Tibial nerve (tissue), 4 donors: ENCODE data around the gene DDX20. TPM values are rescaled to one million over a fixed set of nuclear protein-coding genes. Genes with fewer than 3 reads are reported as not detected.

Experiments
- DNase-seq, 2 donors: peaks; one replicate each; pipeline ENCODE4 v3.0.0-alpha.2; 2019; ENCODE audit warnings: low spot score in 2 of 2
- H3K27ac ChIP-seq, 4 donors: fragments of 200-600 bp; sonication (generic) in 3 of 4; one replicate each; pipeline ENCODE4 v1.5.1; 2017 to 2019; ENCODE audit warnings: mild to moderate bottlenecking in 1 of 4
- H3K27me3 ChIP-seq, 2 donors: fragments of 200-600 bp; sonication (generic) in 1 of 2; one replicate each; pipeline versions ENCODE4 v1.5.1 to v1.6.0; 2017 to 2019
- H3K36me3 ChIP-seq, 3 donors: fragments of 200-600 bp; sonication (generic); one replicate each; pipeline ENCODE4 v1.5.1; 2018 to 2019
- H3K4me1 ChIP-seq, 4 donors: fragments of 200-600 bp; sonication (generic) in 3 of 4; one replicate each; pipeline ENCODE4 v1.5.1; 2017 to 2019
- H3K4me3 ChIP-seq, 4 donors: fragments of 200-600 bp; sonication (generic) in 3 of 4; one replicate each; pipeline ENCODE4 v1.5.1; 2017 to 2019; ENCODE audit warnings: mild to moderate bottlenecking in 1 of 4, moderate library complexity in 1 of 4
- H3K9me3 ChIP-seq, 4 donors: fragments of 200-600 bp; sonication (generic) in 3 of 4; one replicate each; pipeline ENCODE4 v1.5.1; 2017 to 2019
- EP300 ChIP-seq, 2 donors: sonication (generic); formaldehyde crosslinking; IDR thresholded peaks; one replicate each; pipeline ENCODE4 v1.6.1; 2017; ENCODE audit warnings: antibody characterized with exemption in 2 of 2, mild to moderate bottlenecking in 1 of 2
- POLR2A ChIP-seq, 2 donors: fragments of 450-650 bp; IDR thresholded peaks; one replicate each; pipeline ENCODE4 v1.6.1; 2017; ENCODE audit warnings: antibody characterized with exemption in 2 of 2, mild to moderate bottlenecking in 2 of 2, moderate library complexity in 2 of 2
- WGBS, 2 donors: methylation state at CpG; one replicate each; pipeline ENCODE4 v1.1.5; 2018; 5-methylcytosine and 5-hydroxymethylcytosine counted together
- total RNA-seq, 4 donors: library from RNA; depleted of rRNA; stranded (reverse); fragments of >200 nt; gene quantifications; one replicate each; pipeline ENCODE4 v1.1.0, GENCODE V29; 2016
- TF ChIP-seq, protein P1 (sequence below), 5 experiments: fragments of 200-600 bp in 3 of 5; fragments of 450-650 bp in 2 of 5; sonication (generic) in 3 of 5; IDR thresholded peaks; one replicate each; pipeline ENCODE4 v1.5.1; 2016 to 2019; ENCODE audit warnings: antibody characterized with exemption in 5 of 5, mild to moderate bottlenecking in 3 of 5, moderate library complexity in 2 of 5

The DDX20 gene
- total RNA-seq, 4 donors from 2014 or later, result 30.8 to 40.5 (median 35.5) TPM

DNA sequence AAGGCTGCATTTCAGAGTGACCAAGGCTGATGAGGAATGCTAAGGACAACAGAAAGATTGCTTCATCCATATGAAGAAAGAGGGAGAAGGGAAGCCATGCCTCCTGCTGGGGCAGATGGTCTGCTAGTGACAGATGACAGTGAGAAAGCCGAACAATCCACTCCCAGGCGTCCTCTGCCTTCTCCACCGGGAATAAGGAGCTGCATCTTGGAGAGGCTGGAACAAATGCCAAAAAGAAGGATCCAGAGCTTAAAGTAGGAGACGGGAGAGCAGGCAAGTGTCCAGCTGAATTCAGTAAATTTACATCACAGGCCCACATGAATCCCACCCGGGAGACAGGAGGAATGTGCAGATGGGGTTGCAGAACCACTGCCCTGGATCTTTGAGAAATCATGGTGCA is 33.4 kb downstream of the DDX20 start:
- Histone ChIP-seq H3K4me3 (no peak overlapping the region), H3K27ac (no peak overlapping the region), H3K36me3 (no peaks in the 10 kb centered on the region), H3K27me3 (no peaks in the 10 kb centered on the region), H3K4me1 (peaks cover 0 to 3% (median 0%) of the 10 kb centered on the region in 4 donors), H3K9me3 (no peaks in the 10 kb centered on the region)
- DNase-seq, result no peak
- TF ChIP-seq EP300 (IDR thresholded peaks at IDR 0.05) (no peak), POLR2A (IDR thresholded peaks at IDR 0.05) (no peak)
- TF ChIP-seq, protein P1, sequence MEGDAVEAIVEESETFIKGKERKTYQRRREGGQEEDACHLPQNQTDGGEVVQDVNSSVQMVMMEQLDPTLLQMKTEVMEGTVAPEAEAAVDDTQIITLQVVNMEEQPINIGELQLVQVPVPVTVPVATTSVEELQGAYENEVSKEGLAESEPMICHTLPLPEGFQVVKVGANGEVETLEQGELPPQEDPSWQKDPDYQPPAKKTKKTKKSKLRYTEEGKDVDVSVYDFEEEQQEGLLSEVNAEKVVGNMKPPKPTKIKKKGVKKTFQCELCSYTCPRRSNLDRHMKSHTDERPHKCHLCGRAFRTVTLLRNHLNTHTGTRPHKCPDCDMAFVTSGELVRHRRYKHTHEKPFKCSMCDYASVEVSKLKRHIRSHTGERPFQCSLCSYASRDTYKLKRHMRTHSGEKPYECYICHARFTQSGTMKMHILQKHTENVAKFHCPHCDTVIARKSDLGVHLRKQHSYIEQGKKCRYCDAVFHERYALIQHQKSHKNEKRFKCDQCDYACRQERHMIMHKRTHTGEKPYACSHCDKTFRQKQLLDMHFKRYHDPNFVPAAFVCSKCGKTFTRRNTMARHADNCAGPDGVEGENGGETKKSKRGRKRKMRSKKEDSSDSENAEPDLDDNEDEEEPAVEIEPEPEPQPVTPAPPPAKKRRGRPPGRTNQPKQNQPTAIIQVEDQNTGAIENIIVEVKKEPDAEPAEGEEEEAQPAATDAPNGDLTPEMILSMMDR (IDR thresholded peaks at IDR 0.05), result no peak
- WGBS, 2 donors, result 50 to 58% methylated on average over 5 of the region's 5 CpGs

DNA sequence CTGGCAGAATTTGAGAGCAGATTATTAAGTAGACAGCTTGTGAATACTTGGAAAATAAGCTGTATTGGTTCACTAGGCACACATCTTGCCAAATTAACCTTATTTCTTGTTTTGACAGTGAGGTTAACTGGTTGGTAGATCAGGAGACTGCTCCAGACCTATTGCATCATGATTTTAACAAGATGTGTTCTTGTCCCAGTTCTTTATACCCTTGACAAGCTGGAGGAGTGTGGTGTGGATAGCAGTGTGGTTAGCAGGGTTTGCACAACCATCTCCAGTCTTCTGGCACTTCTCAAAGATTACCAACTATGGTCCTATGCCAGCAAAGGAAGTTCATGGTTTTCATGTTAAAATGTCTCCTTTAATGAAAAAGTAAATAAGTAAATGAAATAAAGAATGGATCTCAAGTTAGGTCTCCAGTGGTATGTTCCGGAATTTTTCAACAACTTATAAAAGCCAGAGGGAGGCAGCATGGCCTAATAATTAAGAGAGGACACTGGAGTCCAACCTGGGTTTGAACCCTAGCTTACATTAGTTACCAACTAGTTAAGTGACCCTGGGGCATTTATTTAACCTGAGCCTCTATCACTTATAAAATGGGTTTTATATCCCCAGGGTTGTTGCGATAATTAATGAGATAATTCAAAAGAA is 34.1 kb downstream of the DDX20 start:
- DNase-seq, result no peak
- H3K27me3 ChIP-seq, result no peaks in the 10 kb centered on the region
- H3K9me3 ChIP-seq, result no peaks in the 10 kb centered on the region
- no peaks in the 10 kb centered on the region for H3K36me3 ChIP-seq
- H3K27ac ChIP-seq, result no peak overlapping the region
- TF ChIP-seq, protein P1 (IDR thresholded peaks at IDR 0.05), result no peak
- TF ChIP-seq EP300 (IDR thresholded peaks at IDR 0.05), result no peak
- no peak for TF ChIP-seq POLR2A (IDR thresholded peaks at IDR 0.05)
- H3K4me3 ChIP-seq, result no peak overlapping the region
- H3K4me1 ChIP-seq, result peaks cover 0 to 3% (median 0%) of the 10 kb centered on the region in 4 donors
- WGBS, 2 donors, result 74 to 80% methylated on average over 2 of the region's 2 CpGs

DNA sequence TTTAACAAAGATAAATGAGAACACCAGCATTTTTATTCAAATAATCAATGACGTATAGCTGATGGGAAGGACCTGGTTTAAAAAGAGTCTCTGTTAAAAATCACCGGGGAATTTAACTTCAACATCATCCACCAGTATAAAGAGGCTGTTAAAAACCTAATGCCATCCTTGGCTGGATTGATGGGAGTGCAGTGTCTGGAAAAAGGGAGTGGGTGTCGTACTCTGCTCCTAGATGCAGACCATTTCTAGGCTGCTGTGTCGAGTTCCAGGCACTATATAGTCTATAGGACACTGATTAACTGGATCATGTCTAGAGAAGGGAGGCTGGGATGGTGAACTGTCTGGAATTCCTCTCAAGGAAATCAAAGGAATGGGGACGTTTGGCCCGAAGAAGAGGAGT is 36.1 kb downstream of the DDX20 start:
- Histone ChIP-seq H3K27me3 (no peaks in the 10 kb centered on the region), H3K4me1 (peaks cover 0 to 3% (median 0%) of the 10 kb centered on the region in 4 donors), H3K4me3 (no peak overlapping the region), H3K9me3 (no peaks in the 10 kb centered on the region), H3K27ac (no peak overlapping the region), H3K36me3 (no peaks in the 10 kb centered on the region)
- 65 to 78% methylated on average over 6 of the region's 6 CpGs for WGBS, 2 donors
- TF ChIP-seq EP300 (IDR thresholded peaks at IDR 0.05), result no peak
- TF ChIP-seq, protein P1 (IDR thresholded peaks at IDR 0.05), result no peak
- no peak for DNase-seq

DNA sequence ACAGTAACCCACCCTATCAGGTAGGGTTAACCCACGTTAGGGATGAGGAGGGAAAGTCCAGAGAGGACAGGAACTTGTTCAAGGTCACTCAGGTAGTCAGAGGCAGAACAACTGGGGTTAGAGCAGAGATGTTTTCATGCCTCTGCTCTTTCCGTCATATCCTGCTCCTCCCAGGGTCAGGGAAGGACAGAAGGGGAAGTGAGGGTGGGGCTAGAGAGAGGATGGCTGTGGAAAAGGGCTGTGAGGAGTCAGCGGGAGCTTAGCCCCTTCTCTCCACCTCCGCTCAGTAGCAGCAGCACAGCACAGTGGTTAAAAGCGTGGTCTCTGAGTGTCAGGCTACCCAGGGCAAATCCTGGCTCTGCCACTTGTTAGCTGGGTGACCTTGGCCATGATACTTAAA is 36.5 kb downstream of the DDX20 start:
- Histone ChIP-seq H3K4me3 (no peak overlapping the region), H3K27me3 (no peaks in the 10 kb centered on the region), H3K4me1 (peaks cover 0 to 3% (median 0%) of the 10 kb centered on the region in 4 donors), H3K36me3 (no peaks in the 10 kb centered on the region), H3K27ac (no peak overlapping the region), H3K9me3 (no peaks in the 10 kb centered on the region)
- no peak for DNase-seq
- WGBS, 2 donors, result 30 to 44% methylated on average over 5 of the region's 5 CpGs
- TF ChIP-seq, protein P1 (IDR thresholded peaks at IDR 0.05), result no peak
- TF ChIP-seq POLR2A (IDR thresholded peaks at IDR 0.05), result no peak
- TF ChIP-seq EP300 (IDR thresholded peaks at IDR 0.05), result no peak

DNA sequence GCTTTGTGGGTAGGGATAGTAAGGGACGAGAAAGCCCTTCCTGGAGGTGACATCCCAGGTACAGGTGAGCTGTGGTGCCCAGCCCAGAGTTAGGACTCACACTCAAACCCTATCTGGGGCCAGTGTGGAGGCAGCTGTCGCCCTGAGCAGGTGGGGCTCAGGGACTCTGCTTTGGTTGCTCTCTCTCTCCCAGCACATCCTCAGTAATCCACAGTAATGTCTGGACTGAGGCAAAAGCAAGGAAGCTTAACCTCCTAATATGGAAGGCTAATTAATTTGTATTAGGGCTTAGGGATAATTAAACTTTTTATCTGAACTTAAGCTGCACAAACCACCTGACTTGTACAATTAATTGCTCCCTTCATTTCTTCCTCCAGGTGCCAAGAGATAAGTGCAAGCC is 38.2 kb downstream of the DDX20 start:
- Histone ChIP-seq H3K27ac (no peak overlapping the region), H3K9me3 (no peaks in the 10 kb centered on the region), H3K36me3 (no peaks in the 10 kb centered on the region), H3K27me3 (no peaks in the 10 kb centered on the region), H3K4me3 (no peak overlapping the region), H3K4me1 (peaks cover 0 to 3% (median 0%) of the 10 kb centered on the region in 4 donors)
- DNase-seq, result no peak
- WGBS, 2 donors, result 50 to 57% methylated on average over 2 of the region's 2 CpGs
- TF ChIP-seq EP300 (IDR thresholded peaks at IDR 0.05) (no peak), POLR2A (IDR thresholded peaks at IDR 0.05) (no peak)
- TF ChIP-seq, protein P1 (IDR thresholded peaks at IDR 0.05), result no peak
